ENCODE results near the gene SIPA1L3.

The SIPA1L3 gene

GRCh38 chr19:38130399-38130798 is 223.4 kb downstream of the SIPA1L3 start:
- DNase-seq, result no peak

- no peak for DNase-seq
Measured at GRCh38 chr19:38132781-38133180, 225.8 kb downstream of the SIPA1L3 start.

- no peak for DNase-seq
Measured at GRCh38 chr19:38133319-38133718, 226.3 kb downstream of the SIPA1L3 start.

GRCh38 chr19:38134540-38135149 is 227.6 kb downstream of the SIPA1L3 start:
- DNase-seq, result peak; percentile 8 to 50

GRCh38 chr19:38135150-38135998 is 228.4 kb downstream of the SIPA1L3 start:
- peak; percentile 11 to 72 for DNase-seq

- DNase-seq, result no peak
Measured at GRCh38 chr19:38139122-38139521, 232.1 kb downstream of the SIPA1L3 start.

GRCh38 chr19:38141108-38141507 is 234.1 kb downstream of the SIPA1L3 start:
- no peak for DNase-seq

- DNase-seq, result peak in 1 of 2 donors; percentile 24
Measured at GRCh38 chr19:38142176-38143035, 235.4 kb downstream of the SIPA1L3 start.

GRCh38 chr19:38143847-38144246 is 236.8 kb downstream of the SIPA1L3 start:
- no peak for DNase-seq

GRCh38 chr19:38144667-38145066 is 237.7 kb downstream of the SIPA1L3 start:
- no peak for DNase-seq

GRCh38 chr19:38145623-38146022 is 238.6 kb downstream of the SIPA1L3 start:
- DNase-seq, result peak; percentile 43 to 68

- no peak for DNase-seq
Measured at GRCh38 chr19:38148337-38148736, 241.3 kb downstream of the SIPA1L3 start.

GRCh38 chr19:38149661-38150061 is 242.7 kb downstream of the SIPA1L3 start:
- DNase-seq, result peak in 1 of 2 donors; percentile 1

- no peak for DNase-seq
Measured at GRCh38 chr19:38151242-38151641, 244.2 kb downstream of the SIPA1L3 start.

GRCh38 chr19:38152461-38153379 is 245.7 kb downstream of the SIPA1L3 start:
- no peak for DNase-seq

- no peak for DNase-seq
Measured at GRCh38 chr19:38155453-38155852, 248.4 kb downstream of the SIPA1L3 start.

GRCh38 chr19:38158730-38159129 is 251.7 kb downstream of the SIPA1L3 start:
- no peak for DNase-seq

GRCh38 chr19:38162094-38162493 is 255.1 kb downstream of the SIPA1L3 start:
- no peak for DNase-seq

- DNase-seq, result no peak
Measured at GRCh38 chr19:38162632-38163031, 255.6 kb downstream of the SIPA1L3 start.

GRCh38 chr19:38163419-38164290 is 256.6 kb downstream of the SIPA1L3 start:
- DNase-seq, result no peak

GRCh38 chr19:38164526-38164925 is 257.5 kb downstream of the SIPA1L3 start:
- DNase-seq, result no peak

Measured in inflammatory macrophage treated with lipopolysaccharide for 1 hour (primary cell).